Adrenal gland (tissue), 12 donors: ENCODE data around the gene STIM1. TPM values are rescaled to one million over a fixed set of nuclear protein-coding genes. Genes with fewer than 3 reads are reported as not detected.

Experiments used
- DNase-seq, 7 donors: peaks; one replicate each; pipeline ENCODE4 v3.0.0-alpha.2; 2019 to 2020
- H3K27ac ChIP-seq, 5 donors: fragments of 200-600 bp; sonication (generic) in 4 of 5; 1 replicate in 3 of 5; 2 replicates in 2 of 5; pipeline versions ENCODE4 v1.5.1 to v1.8.0; 2016 to 2020; ENCODE audit warnings: mild to moderate bottlenecking in 1 of 5
- H3K27me3 ChIP-seq: fragments of 200-600 bp; 2 replicates; pipeline ENCODE4 v1.8.0; 2021
- H3K36me3 ChIP-seq, 2 donors: fragments of 200-600 bp; replicated peaks in 1 of 2; 1 replicate in 1 of 2; 2 replicates in 1 of 2; pipeline versions ENCODE4 v1.5.1 to v1.8.0; 2018 to 2022
- H3K4me1 ChIP-seq, 2 donors: fragments of 200-600 bp; replicated peaks in 1 of 2; 1 replicate in 1 of 2; 2 replicates in 1 of 2; pipeline versions ENCODE4 v1.5.1 to v1.8.0; 2018 to 2021
- H3K4me3 ChIP-seq, 4 donors: fragments of 200-600 bp; sonication (generic) in 3 of 4; one replicate each; pipeline ENCODE4 v1.5.1; 2016 to 2018
- H3K9me3 ChIP-seq, 3 donors: fragments of 200-600 bp; sonication (generic) in 1 of 3; replicated peaks in 1 of 3; 1 replicate in 2 of 3; 2 replicates in 1 of 3; pipeline versions ENCODE4 v1.5.1 to v1.8.0; 2016 to 2021
- POLR2A ChIP-seq, 2 donors: fragments of 450-650 bp; IDR thresholded peaks; one replicate each; pipeline ENCODE4 v1.6.1; 2017; ENCODE audit warnings: antibody characterized with exemption in 2 of 2, mild to moderate bottlenecking in 2 of 2, moderate library complexity in 1 of 2
- WGBS, 4 donors: extraction: QIAGEN DNeasy Blood & Tissue Kit in 2 of 4; methylation state at CpG; one replicate each; pipeline versions ENCODE4 v1.1.5 to v1.1.7; 2013 to 2017; 5-methylcytosine and 5-hydroxymethylcytosine counted together
- intact Hi-C, 2 donors: fragments of 100-400 bp; cut with DNase I; formaldehyde crosslinking; loops; one replicate each; pipeline versions ENCODE4 v1.14.1 to v1.15.0; 2022 to 2023
- polyA plus RNA-seq, 3 donors: library from polyadenylated mRNA; stranded (reverse); fragments of 200-250 nt in 2 of 3; fragments of 350-450 nt in 1 of 3; fragmentation: Illumina TruSeq in 1 of 3; extraction: RNeasy Lipid Tissue Mini Kit (QIAGEN cat#74804) in 1 of 3; gene quantifications; one replicate each; pipeline ENCODE4 v1.2.3, GENCODE V29; 2013 to 2014
- total RNA-seq, 9 donors: library from RNA; depleted of rRNA in 4 of 9; stranded (reverse); fragments of >200 nt in 4 of 9; fragments of 120-200 nt in 1 of 9; fragmentation: NEBNext Ultra II Directional in 1 of 9; extraction: Animal tissue kit (Norgen Biotek cat#: 25700) in 1 of 9; gene quantifications; one replicate each; pipeline versions ENCODE4 v1.1.0 to v1.2.4, GENCODE V29; 2013 to 2023
- TF ChIP-seq, protein P1 (sequence below), 6 experiments: fragments of 450-650 bp in 4 of 6; fragments of 200-600 bp in 2 of 6; sonication (generic) in 1 of 6; IDR thresholded peaks; 1 replicate in 5 of 6; 2 replicates in 1 of 6; pipeline versions ENCODE4 v1.5.1 to v1.8.0; 2016 to 2021; ENCODE audit warnings: antibody characterized with exemption in 6 of 6, mild to moderate bottlenecking in 2 of 6, moderate library complexity in 1 of 6
- donor health status: healthy with polysubstance abuse.
- donor health status: Bipolar disorder and iron deficiency.
- donor health status: DM: yes; HTN: yes; CAD: no.
- donor health status: DM: no; HTN: no; CAD: no.
- donor health status: DM: no; HTN: no; CAD: no.
- donor health status: DM: yes; HTN: yes; CAD: no.

STIM1 gene
- total and polyA plus RNA-seq, 12 donors: 7.8 to 44.1 (median 32.5) TPM

DNA sequence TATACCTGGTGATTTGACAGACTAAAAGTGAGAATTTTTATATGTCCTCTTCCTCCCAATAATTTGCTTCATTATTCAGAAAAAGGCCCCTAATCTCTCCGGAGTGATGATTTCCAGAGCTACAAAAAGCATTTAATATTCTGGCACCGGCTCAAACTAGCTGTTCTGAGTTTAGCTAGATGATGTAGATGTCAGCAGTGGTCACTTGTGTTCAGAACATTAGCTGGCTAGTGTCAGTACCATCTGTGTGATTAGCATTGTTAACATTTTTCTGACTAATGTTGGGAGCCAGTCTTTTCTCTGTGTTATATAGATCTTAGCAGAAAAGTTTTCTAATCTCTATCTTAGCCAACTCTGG is 170.5 kb downstream of the STIM1 start:
- H3K4me3 ChIP-seq: no peak overlapping the region
- H3K27ac ChIP-seq: peak overlapping the region in 2 of 5 donors; percentile 42 to 68
- no peak for DNase-seq

DNA sequence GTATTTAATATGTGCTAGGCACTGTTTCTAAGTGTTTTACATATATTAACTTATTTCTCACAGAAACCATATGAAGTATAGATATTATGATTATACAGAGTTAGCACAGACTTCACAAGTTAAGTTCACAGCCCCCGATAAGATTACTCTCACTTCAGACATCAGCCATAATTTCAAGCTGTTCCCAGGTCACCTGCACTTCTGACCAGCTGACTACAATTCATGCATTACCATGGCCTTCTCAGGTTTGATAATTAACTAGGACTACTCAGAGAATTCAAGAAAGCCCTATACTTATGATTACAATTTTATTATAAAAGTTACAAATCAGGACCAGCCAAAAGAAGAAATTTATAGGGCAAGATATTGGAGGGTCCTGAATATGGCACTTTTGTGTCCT is 170.9 kb downstream of the STIM1 start:
- TF ChIP-seq, protein P1, sequence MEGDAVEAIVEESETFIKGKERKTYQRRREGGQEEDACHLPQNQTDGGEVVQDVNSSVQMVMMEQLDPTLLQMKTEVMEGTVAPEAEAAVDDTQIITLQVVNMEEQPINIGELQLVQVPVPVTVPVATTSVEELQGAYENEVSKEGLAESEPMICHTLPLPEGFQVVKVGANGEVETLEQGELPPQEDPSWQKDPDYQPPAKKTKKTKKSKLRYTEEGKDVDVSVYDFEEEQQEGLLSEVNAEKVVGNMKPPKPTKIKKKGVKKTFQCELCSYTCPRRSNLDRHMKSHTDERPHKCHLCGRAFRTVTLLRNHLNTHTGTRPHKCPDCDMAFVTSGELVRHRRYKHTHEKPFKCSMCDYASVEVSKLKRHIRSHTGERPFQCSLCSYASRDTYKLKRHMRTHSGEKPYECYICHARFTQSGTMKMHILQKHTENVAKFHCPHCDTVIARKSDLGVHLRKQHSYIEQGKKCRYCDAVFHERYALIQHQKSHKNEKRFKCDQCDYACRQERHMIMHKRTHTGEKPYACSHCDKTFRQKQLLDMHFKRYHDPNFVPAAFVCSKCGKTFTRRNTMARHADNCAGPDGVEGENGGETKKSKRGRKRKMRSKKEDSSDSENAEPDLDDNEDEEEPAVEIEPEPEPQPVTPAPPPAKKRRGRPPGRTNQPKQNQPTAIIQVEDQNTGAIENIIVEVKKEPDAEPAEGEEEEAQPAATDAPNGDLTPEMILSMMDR (IDR thresholded peaks at IDR 0.05): no peak
- no peak for TF ChIP-seq POLR2A (IDR thresholded peaks at IDR 0.05)
- H3K4me1 ChIP-seq: peaks cover 5 to 23% of the 10 kb centered on the region in 2 donors

More for the DNA sequence above, 170.5 kb downstream of the STIM1 start:
- H3K9me3 ChIP-seq: no peaks in the 10 kb centered on the region
- H3K4me1 ChIP-seq: peaks cover 5 to 23% of the 10 kb centered on the region in 2 donors
- no peaks in the 10 kb centered on the region for H3K27me3 ChIP-seq
- intact Hi-C loops: no loop called here
- no peak for TF ChIP-seq POLR2A (IDR thresholded peaks at IDR 0.05)
- TF ChIP-seq, protein P1 (IDR thresholded peaks at IDR 0.05): no peak
- H3K36me3 ChIP-seq: no peaks in the 10 kb centered on the region
- 35 to 57% (median 48%) methylated on average over 2 of the region's 2 CpGs for WGBS, 4 donors

DNA sequence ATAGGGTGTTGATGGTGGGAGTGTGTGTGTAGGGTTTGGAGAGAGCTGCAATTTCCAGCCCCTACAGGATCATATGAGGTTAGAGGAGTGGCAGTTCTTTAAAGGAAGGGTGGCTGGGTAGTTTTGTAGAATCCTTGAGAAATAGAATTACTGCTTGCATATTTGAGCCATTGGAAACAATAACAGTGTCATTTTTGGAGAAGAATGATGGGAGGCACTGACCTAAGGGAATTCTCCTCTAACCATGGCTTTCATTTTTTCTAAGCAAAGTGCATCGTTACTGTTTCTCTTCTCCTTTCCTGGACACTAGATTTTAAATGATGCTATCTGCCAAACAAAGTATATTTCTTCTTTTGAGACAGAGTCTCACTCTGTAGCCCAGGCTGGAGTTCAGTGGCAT is 172.3 kb downstream of the STIM1 start:
- no peaks in the 10 kb centered on the region for H3K36me3 ChIP-seq
- DNase-seq: no peak
- intact Hi-C loops: no loop called here
- H3K4me3 ChIP-seq: no peak overlapping the region
- H3K4me1 ChIP-seq: peaks cover 5 to 23% of the 10 kb centered on the region in 2 donors
- H3K9me3 ChIP-seq: no peaks in the 10 kb centered on the region
- TF ChIP-seq, protein P1 (IDR thresholded peaks at IDR 0.05): no peak
- TF ChIP-seq POLR2A (IDR thresholded peaks at IDR 0.05): no peak
- WGBS, 4 donors: 45 to 72% (median 64%) methylated on average over 1 of the region's 1 CpG
- no peaks in the 10 kb centered on the region for H3K27me3 ChIP-seq
- no peak overlapping the region for H3K27ac ChIP-seq

More for the DNA sequence above, 170.9 kb downstream of the STIM1 start:
- Histone ChIP-seq H3K27ac (peak overlapping the region in 2 of 5 donors; percentile 42 to 68), H3K27me3 (no peaks in the 10 kb centered on the region), H3K4me3 (no peak overlapping the region), H3K36me3 (no peaks in the 10 kb centered on the region), H3K9me3 (no peaks in the 10 kb centered on the region)
- DNase-seq: no peak
- 78 to 87% (median 81%) methylated on average over 1 of the region's 1 CpG for WGBS, 4 donors
- intact Hi-C loops: no loop called here

DNA sequence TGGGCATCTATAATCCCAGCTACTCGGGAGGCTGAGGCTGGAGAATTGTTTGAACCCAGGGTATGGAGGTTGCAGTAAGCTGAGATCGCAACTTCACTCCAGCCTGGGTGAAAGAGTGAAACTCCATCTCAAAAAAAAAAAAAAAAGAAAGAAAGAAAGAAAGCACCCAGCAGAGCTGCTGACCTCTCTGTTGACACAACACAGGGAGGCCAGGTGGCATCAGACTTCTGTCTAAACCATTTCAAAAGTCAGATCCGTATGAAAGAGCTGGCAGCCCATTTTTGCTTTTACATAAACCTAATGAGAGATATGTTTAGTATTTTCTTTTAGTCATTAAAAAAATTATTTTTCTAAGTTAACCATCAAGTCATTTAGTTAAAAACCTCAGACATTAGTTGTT is 174.7 kb downstream of the STIM1 start:
- Histone ChIP-seq H3K4me1 (peaks cover 2 to 13% of the 10 kb centered on the region in 2 donors), H3K27ac (no peak overlapping the region), H3K4me3 (no peak overlapping the region), H3K9me3 (no peaks in the 10 kb centered on the region), H3K27me3 (no peaks in the 10 kb centered on the region), H3K36me3 (no peaks in the 10 kb centered on the region)
- TF ChIP-seq, protein P1 (IDR thresholded peaks at IDR 0.05): no peak
- no peak for TF ChIP-seq POLR2A (IDR thresholded peaks at IDR 0.05)
- no peak for DNase-seq
- 85 to 92% (median 87%) methylated on average over 3 of the region's 3 CpGs for WGBS, 4 donors
- intact Hi-C loops: no loop called here
